Esophagus squamous epithelium (tissue), 4 donors: ENCODE data around the gene CCDC183.

ENCODE experiments used
- POLR2A ChIP-seq, 4 donors: fragments of 450-650 bp; IDR thresholded peaks; one replicate each; pipeline ENCODE4 v1.6.1; 2017; ENCODE audit warnings: antibody characterized with exemption in 4 of 4, mild to moderate bottlenecking in 4 of 4, moderate library complexity in 3 of 4
- TF ChIP-seq, protein P1 (sequence below), 6 experiments: fragments of 450-650 bp in 4 of 6; fragments of 200-600 bp in 2 of 6; sonication (generic) in 2 of 6; IDR thresholded peaks; one replicate each; pipeline ENCODE4 v1.5.1; 2016 to 2019; ENCODE audit warnings: antibody characterized with exemption in 6 of 6, mild to moderate bottlenecking in 4 of 6, moderate library complexity in 4 of 6

DNA sequence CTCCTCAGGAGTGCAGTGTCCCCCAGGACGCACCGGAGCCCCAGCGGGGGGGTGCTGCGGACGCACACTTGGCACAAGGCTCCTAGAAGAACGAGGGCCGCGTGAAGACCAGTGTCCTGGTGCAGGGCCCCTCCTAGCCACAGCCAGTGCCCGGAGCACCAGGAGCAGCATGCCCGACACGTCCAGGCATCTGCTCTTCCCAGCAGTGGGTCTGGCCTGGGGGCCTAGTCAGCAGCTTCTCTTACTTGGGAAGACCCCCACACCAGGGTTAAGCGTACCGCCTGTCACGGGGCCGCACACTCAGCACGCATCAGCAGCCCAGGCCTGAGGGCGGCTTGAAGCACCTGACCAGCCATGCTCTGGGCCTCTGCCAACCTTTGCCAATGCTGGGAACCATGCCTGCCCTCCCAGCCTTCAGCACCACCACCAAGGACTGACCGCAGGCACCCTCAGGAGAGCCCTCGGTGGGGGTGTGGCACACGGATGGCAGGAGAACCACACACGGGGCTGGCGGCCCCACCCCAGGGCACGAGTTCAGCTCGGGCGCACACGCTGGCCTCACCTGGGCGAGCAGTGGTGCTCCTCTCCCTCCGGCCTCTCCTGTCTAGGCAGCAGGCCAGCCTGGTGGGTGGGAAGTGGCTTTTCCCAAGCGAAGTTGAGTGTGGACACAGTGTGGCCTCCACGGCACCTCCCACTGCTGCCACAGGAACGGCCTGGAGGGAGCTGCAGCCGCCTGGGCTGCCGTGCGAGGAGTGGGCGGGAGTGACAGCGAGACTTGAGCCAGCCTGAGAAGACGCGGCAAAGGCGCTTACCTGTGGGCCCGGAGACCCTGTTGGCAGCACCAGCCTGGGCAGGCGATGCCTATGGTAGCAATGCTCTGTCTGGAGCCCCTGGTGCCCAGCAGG is 34.1 kb downstream of the CCDC183 start:
- TF ChIP-seq, protein P1, sequence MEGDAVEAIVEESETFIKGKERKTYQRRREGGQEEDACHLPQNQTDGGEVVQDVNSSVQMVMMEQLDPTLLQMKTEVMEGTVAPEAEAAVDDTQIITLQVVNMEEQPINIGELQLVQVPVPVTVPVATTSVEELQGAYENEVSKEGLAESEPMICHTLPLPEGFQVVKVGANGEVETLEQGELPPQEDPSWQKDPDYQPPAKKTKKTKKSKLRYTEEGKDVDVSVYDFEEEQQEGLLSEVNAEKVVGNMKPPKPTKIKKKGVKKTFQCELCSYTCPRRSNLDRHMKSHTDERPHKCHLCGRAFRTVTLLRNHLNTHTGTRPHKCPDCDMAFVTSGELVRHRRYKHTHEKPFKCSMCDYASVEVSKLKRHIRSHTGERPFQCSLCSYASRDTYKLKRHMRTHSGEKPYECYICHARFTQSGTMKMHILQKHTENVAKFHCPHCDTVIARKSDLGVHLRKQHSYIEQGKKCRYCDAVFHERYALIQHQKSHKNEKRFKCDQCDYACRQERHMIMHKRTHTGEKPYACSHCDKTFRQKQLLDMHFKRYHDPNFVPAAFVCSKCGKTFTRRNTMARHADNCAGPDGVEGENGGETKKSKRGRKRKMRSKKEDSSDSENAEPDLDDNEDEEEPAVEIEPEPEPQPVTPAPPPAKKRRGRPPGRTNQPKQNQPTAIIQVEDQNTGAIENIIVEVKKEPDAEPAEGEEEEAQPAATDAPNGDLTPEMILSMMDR (IDR thresholded peaks at IDR 0.05): no peak
- TF ChIP-seq POLR2A (IDR thresholded peaks at IDR 0.05): no peak
